Activated CD8-positive, alpha-beta memory T cell treated with anti-CD3 and anti-CD28 coated beads, Interleukin-2, amount 50 U/mL, for 1 hour (primary cell): ENCODE results near the gene MISFA.
"Not testable (repeated sequence)": the region's sequence is repeated elsewhere in the genome, so short reads cannot be mapped to it uniquely, and the experiment has no call there.

Experiments used
- DNase-seq: peaks from one replicate; pipeline ENCODE4 v3.0.0-alpha.2; 2020; ENCODE audit errors: extremely low read depth

Gene MISFA

DNA sequence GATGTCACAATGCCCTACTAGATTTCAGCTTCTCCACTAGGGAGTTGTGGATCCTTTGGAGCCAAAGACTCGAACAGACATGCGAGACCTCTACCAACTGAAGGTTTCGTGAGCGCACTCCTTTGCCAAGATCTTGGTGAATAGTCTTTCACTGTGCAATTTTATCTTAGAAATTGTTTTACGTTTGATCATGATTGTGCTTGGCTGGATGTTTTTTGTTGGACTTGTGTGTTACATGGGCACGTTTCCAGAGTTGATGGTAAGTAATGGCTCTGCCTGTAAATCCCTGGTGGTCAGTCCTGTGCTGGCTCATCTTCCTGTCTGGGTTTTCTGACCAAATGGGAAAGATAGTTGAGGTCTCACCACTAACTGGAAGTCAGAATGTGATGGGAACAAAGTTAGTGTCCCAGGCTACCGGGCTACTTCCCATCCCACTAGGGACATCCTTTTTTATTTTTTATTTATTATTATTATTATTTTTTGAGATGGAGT is at the start of gene MISFA:
TSS of gene MISFA (plus strand) at position 51 of the 492 bp plus-strand sequence. CDS start at position 191, 140 bp downstream.
- no peak for DNase-seq

DNA sequence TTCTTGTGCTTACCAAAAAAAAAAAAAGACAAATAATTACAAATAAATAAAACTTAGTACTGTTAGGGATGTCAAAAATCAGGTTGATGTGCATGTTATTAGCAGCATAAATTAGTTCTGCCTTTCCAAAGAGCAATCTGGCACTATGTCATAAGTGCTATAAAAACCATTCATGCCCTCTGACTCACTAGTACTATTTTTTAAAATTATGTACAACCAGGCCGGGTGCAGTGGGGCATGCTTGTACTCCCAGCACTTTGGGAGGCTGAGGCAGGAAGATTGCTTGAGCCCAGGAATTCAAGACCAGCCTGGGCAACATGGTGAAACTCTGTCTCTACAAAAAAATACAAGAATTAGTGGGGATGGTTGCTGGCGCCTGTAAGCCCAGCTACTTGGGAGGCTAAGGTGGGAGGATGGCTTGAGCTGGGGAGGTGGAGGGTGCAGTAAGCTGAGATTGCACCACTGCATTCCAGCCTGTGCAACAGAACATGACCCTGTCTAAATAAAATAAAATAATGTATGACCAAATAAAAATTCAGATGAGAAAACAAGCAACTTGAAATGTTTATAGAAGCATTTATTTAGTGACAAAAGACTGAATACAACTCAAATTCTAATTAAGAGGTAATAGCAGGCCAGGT is 36.4 kb upstream of the MISFA start:
- no peak for DNase-seq

DNA sequence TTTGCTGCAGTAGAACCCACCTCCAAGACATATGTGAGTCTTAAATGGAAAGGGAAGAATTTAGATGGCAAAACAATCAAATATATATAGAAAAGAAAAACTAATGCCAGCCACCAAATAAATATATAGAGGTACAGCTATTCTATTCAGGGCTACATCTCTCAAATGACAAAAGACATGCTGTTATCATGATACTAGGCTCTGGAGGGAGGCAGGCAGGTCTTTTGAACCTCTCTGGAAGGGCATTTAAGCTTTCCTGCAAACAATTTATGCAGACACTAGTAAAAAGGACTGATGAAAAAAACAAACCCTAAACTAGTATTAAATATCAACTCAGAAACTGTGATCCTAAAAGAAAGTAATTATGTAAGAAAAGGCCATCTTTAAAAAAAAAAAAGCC is 35.4 kb upstream of the MISFA start:
- no peak for DNase-seq

DNA sequence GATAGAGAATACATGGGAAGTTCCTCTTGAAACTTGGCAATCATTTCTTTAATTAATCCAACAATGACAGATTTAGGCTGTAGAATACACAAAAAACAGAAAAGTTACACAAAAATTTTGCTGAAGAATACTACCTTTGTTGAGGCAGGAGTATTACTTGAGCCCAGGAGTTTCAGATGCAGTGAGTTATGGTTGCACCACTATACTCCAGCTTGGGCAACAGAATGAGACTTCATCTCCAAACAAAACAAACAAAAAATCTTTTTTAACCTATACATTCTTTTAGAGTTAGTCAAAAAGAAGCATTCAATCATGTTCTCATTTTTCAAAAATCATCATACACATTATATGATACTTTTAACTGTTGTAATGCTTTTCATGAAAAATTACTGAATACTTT is 33.2 kb upstream of the MISFA start:
- no peak for DNase-seq

DNA sequence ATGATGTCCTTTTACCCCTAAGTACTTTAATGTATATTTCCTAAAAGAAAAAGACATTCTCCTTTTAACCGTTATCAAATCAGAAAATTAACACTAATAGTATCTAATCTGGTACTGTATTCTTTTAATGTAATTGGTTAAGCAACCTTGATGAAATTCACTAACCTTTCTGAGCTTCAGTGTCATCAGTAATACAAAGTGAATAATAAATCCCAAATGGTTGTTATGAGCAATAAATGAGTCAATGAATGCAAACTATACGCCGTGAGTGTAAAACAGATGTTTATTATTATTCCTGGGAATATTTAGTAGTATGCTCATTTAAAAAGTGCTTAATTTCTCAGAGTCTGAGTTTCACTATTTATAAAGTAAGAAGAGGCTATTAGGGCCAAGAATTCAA is 32.5 kb upstream of the MISFA start:
- no peak for DNase-seq

DNA sequence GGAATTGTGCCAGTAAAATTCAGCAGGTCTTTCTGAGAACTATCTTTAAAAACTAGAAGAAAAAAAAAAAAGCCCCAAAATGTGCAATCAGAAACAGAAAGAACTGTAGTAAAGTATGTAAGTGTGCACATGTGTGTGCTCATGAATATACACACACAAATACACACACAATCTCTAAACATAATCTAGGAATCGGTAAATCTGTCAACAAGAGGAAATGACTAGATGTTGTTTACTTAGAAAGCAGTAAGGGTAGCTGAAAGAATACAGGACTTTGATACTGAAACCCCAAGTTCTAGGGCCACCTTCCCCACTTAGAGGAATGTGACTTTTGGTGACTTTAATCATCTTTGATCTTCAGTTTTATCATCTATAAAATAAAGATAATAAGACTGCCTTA is 24.2 kb upstream of the MISFA start:
- no peak for DNase-seq

DNA sequence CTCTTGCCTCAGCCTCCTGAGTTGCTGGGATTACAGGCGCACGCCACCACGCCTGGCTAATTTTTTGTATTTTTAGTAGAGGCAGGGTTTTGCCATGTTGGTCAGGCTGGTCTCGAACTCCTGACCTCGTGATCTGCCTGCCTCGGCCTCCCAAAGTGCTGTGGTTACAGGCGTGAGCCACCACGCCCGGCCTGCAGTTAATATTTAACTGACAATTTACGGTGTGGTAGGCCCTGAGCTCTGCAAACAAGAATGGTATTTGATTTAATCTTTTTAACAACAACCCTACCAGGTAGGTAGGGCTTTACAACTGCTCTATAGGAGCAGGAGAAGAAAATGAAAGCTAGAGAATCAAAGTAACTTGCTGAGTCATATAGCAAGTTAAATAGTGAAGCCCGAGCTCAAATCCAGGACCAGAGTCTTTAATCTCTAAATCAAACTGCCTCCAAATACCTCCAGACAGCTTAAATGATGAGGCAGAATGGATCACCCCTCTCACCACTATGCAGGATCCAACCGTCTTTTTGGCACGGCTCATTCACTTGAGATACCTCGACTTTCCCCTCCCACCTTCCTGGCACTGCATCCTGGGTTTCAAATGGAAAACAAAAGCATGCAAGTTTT is 20.5 kb upstream of the MISFA start:
- no peak for DNase-seq

DNA sequence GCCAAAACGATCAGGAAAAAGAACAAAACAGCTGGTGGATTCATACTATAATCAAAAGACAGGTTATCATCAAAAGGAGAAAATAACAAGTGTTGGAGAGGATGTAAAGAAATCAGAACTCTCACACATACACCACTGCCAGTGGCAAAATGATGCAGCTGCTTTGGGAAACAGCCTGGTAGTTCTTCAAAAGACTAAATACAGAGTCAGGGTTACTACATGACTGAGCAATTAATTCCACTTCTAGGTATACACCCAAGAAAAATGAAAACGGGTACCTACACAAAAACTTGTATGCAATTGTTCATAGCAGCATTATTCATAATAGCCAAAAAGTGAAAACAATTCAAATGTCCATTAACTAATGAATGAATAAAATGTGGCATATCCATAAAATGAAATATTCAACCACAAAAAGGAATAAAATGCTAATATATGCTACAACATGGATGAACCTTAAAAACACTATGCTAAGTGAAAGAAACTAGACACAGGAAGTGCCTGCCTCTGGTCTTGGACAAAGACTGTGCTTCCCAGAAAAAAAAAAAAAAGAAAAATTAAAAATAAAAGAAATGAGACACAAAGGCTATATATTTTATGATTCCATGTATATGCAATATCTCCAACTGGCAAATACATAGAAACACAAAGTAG is 19.3 kb upstream of the MISFA start:
- DNase-seq = no peak

DNA sequence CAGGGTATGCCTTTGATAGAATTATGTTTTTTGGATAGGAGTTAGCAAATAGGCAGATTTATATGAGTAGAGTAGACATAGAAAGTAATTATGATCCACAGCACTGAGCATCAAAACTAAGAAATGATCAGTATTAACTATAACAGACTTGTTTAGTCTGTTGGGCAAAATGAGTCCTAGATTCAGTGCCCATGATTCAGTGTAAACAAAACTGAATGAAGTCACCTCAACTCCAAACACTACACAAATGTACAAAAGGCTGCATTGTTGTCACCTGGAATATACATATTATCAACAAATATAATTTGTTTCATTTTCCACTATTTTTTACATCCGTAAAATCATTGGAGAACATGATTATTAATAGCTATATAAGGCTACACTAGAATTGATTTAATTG is 17.8 kb upstream of the MISFA start:
- DNase-seq = no peak

DNA sequence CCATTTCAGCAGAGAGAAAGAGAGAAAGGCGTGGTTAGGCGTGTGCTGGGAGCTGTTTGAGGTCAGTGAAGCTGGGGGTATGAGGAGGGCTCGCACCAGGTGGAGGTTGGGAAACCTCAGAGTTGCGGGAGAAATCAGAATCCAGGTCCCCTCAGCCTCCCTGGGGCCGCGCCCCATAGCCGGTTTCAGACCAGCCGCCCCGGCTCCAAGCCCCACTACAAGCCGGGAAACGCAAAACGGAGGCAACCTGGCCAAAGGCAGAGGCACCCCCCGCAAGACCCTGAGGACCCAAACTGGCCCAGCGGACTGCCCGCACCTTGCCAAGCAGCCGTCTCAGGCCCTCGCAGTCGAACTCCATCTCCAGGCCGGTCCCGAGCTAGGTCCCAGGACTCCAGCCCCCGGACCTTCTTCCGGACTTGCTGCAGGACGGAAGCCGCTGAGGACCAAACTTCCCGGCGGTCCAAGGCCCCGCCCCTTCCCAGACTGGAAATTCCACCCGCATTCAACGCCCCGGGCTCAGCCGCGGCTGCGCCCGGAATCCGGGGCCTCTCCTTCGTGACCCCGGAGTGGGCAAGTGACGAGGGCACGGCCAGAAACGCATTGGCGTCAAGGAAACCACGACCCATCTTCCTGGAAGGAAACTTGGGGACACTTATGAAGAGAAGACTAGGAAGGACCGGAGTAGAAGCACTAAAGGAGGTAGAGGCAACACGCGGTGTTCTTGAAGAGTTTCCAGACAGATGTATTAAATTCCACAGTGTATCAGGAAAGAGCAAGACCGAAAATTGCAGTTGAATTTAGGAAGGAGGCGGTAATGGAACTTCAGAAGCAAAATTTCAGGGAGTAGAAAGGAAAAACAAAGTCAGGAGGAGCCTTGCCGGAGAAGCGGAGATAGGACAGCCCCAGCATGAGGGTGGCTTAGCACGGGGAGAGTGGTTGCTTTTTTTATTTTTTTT is 11.0 kb upstream of the MISFA start, which contains the start of gene UEVLD:
TSS of gene UEVLD (minus strand) at position 438 of the 956 bp plus-strand sequence. CDS start at position 358, 80 bp downstream.
- DNase-seq = no peak

DNA sequence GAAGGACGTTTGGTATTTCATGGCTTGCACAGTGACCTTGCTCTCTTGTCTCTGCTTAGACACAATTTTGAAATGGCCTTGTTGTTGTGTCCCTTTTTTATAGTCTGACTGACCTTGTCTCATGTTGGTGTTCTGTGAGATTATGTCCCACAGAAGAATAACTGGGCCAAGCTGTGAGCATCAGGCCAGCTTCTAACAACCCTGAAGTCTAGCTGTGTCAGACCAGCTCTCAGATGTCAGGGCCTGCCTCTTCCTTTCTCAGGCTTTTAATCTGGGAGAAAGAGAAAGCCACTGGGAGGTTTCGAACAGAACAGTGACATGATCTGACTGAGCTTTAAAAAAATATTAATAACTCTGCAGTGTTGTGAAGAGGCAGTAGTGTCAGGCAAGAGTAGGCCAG is 9.0 kb upstream of the MISFA start:
- DNase-seq = no peak

DNA sequence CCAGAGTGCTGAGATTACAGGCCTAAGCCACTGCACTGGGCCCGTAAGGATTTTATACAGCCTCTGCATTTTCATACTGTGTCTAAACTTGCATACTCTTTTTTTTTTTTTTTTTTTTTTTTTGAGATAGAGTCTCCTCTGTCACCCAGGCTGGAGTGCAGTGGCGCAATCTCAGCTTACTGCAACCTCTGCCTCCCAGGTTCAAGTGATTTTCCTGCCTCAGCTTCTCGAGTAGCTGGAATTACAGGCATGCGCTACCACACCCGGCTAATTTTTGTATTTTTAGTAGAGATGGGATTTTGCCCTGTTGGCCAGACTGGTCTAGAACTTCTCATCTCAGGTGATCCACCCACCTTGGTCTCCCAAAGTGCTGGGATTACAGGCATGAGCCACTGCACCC is 5.5 kb upstream of the MISFA start:
- DNase-seq = not testable (repeated sequence)

DNA sequence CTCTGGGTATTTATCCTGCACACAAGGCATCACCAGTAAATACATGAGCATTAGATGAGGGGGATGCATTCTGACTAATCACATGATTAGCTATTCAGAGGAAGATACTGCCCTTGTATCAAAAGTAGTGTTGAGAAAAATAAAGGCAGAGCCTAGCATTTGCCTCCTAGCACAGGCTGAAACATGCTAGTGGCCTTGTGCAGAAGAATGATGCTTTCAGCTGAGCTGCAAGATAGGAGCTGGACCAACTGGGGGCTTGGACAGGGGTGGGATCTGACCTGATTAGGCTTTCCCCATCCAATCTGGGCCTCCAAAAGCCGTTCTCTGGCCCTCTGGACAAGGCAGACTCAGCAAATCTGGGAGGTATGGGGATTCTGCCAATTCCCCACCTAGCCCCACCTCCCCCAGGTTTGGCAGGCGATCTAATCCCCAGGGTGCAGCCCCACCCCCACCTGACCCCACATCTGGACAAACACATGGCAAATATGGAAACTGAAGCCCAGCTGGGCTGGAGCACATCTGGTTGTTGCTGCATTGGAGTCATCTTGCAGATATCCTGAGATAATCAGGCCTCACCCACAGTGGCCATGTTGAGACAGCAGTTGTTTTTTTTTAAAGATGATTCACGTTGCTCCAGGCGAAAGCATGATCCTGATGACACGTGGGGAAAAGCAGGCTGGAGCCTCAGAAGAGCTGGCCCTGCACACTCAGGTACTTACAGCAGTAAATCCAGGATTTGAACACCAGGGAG is 4.4 kb upstream of the MISFA start:
- no peak for DNase-seq

DNA sequence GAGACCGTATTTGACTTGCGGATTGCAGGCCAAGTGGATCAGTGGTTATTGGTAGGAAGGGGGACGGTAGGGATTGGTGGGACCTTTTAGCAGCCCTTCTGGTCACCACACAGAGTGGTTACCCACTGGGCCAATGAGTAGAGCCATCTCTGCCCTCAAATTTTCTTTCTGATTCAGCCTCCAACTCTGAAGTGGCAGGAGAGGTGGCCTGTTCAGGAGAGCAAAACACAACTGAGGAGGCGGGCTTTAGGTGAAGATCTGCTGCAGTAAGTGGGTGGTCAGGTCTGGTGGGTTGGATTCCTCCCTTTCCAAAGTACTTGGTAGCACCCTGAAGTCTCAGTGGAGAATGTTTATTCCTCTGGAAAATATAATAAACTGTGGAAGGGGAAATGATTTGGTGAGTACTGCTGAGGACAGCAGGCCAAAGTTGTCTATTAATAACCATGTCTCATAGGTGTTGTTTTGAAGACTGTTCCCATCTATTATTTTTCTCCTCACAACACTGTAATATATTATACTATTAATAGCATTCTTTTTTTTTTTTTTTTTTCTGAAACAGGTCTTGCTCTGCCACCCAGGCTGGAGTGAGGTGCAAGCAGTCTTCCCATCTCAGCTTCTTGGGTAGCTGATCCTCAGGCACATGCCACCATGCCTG is 1.5 kb downstream of the MISFA start:
- DNase-seq = no peak

DNA sequence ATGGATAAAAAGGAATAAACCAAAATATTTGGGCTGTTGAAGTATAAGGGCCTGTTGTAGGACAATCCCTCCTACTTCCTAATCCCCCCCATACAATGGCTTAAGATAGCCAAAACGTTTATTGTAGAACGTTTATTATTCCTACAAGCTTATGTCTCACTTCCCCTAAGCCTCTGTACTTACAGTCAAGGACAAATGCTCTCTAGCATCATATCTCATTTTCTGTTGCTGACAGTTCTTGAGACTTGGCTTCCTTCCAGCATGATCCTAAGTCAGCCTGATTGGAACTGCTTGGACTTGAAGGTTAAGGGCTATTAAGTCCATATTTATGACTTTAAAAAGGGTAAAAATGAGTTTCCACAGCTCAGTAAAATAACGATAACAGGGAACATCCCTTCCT is 8.8 kb downstream of the MISFA start:
- DNase-seq = no peak

DNA sequence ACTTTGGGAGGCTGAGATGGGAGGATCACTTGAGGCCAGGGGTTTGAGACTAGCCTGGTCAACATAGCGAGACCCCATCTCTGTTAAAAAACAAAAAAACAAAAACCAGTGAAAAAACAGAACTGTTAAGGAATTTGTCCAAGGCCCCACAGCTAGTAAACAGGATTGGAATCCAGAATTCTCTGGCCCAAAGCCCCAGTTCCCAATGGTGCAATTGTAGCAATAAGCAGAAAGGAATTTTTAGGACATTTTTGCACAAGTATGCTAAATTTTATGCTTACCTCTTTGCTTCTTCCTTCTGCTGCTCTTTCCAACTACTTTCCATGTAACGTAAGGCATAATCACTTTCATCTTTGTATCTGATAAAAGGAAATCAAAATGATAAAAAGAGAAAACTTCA is 11.6 kb downstream of the MISFA start:
- DNase-seq = no peak

DNA sequence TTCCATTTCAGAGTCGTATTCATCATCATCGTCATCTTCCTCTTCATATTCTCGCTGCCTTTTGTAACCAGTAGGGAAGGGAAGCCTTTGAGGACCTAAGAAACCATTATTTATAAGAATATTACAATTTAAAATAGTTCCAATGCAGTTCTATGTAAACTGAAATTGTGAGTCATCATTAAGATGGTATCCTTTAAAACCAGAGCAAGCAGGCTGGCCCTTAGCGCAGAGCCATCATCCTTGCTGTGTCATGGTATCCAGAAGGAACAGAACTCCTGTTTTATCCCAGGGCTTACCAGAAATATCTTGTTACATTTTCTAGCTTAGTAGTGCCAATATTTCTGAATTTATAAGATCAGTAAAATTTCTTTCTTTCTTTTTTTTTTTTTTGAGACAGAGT is 12.8 kb downstream of the MISFA start:
- DNase-seq = no peak

DNA sequence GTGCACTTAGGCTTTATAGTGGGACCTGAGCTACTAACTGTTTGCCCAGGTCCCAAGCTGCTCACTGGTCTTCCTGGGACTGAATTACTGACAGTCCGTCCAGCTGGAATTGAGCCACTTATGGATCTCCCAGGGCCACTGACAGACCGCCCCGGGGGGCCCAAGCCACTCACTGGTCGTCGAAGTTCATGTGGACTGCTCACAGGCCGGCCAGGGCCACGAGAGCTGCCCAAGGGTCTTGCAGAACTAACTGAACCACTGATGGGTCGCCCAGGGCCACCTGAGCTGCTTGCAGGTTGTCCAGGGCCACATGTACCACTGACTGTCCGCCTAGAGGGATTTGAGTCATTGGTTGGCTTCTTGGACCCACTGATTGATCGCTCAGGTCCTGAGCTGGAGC is 15.1 kb downstream of the MISFA start:
- no peak for DNase-seq

DNA sequence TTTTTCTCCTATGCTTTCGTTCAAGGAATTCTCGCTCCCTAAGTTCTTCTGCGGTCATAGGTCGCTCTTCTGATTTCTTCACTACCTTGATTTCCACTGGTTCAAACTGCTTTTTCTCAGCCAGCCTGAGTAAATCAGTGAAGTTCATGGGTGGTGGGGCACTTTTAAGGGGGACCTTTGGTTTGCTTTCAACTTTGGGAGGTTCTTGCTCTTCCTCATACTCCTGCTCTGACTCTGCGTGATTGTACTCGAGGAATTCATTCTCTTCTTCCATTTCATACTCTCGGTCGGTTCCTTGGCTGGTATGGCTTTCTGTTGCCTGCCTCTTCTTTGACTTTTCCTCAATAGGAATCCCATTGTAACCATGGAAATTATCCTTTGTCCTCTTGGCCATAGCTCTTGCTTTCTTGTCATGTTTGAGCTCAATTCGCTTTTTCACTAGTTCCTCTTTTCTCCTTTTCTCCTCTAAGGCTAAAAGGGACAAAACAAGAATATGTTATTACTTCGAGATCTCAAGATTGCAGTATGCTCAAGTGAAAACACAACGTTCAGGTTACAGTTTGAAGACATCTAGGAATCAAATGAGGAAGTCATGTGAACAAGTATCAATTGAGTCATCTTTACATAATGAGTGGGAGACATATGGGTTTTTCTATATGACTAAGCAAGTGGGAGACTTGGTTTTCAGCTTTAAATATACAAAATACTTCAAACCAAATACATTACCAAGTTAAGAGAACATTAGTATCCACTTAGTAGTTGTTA is 16.2 kb downstream of the MISFA start:
- no peak for DNase-seq
